ENCODE measurements around the gene TNIP3. TPM values are rescaled to one million over a fixed set of nuclear protein-coding genes. Genes with fewer than 3 reads are reported as not detected.

Gene TNIP3
- total and polyA plus RNA-seq, 4 donors: 0.19 to 0.88 (median 0.48) TPM; not detected in 1

DNA sequence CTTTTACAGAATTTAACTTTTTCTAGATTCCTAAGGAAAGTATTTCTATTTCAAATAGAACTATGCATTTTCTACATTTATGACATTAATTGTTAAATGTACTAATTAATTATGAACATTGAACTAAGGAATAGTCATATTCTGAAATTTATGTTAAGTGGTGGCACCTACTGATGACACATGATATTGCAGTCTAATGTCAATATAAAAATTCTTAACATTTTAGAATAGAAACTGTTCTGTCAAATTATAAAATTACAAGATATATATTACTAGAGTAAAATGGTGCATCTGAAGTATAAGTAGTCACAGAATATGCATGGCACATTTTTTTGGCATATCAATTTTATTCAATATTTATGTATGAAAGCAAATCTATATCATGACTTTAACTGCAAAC, 51.6 kb downstream of the TNIP3 start:
- DNase-seq (no peak), ATAC-seq (ENCODE audit: low FRiP score) (no peak)
- Histone ChIP-seq H3K27me3 (ENCODE audit: control insufficient read depth in 1 of 2, insufficient read depth in 2 of 2, low read length in 1 of 2) (no peaks in the 10 kb centered on the region), H3K9me3 (ENCODE audit: control insufficient read depth, low read length) (no peaks in the 10 kb centered on the region), H3K36me3 (ENCODE audit: control insufficient read depth in 1 of 2, insufficient read depth in 2 of 2, low read length in 1 of 2) (no peaks in the 10 kb centered on the region), H3K4me1 (ENCODE audit: control insufficient read depth in 1 of 2, insufficient read depth in 2 of 2, low read length in 2 of 2) (no peaks in the 10 kb centered on the region), H3K4me3 (ENCODE audit: low read length in 2 of 2) (no peak overlapping the region), H3K27ac (ENCODE audit: low read depth in 1 of 2, low read length in 2 of 2) (no peak overlapping the region)
- intact Hi-C loops (cut with DNase I): no loop called here

DNA sequence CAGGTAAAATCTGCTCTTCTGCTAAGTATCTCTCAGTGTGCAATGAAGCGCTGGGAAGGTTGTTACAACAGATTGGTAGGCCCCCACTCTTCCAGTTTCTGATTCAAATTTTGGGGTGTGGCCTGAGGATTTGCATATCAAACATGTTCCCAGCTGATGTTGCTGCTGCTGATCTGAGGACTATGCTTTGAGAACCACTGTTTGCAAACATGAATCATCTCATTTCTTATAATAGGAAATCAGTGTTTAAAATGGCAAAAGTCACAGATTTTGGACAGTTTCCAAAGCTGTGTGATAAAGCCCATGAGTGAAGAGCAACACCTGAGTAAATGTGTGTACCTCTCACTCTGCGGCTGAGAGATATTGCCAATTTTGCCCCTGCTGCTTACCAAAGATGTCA, 55.6 kb downstream of the TNIP3 start:
- intact Hi-C loops (cut with DNase I): no loop called here
- Histone ChIP-seq H3K4me3 (ENCODE audit: low read length in 2 of 2) (no peak overlapping the region), H3K4me1 (ENCODE audit: control insufficient read depth in 1 of 2, insufficient read depth in 2 of 2, low read length in 2 of 2) (no peaks in the 10 kb centered on the region), H3K9me3 (ENCODE audit: control insufficient read depth, low read length) (no peaks in the 10 kb centered on the region), H3K27me3 (ENCODE audit: control insufficient read depth in 1 of 2, insufficient read depth in 2 of 2, low read length in 1 of 2) (no peaks in the 10 kb centered on the region), H3K27ac (ENCODE audit: low read depth in 1 of 2, low read length in 2 of 2) (no peak overlapping the region), H3K36me3 (ENCODE audit: control insufficient read depth in 1 of 2, insufficient read depth in 2 of 2, low read length in 1 of 2) (no peaks in the 10 kb centered on the region)
- 92 to 94% methylated on average over 2 of the region's 2 CpGs for WGBS, 2 donors
- DNase-seq (no peak), ATAC-seq (ENCODE audit: low FRiP score) (no peak)

GRCh38 chr4:121107507-121107906, 56.6 kb downstream of the TNIP3 start:
- Histone ChIP-seq H3K4me3 (ENCODE audit: low read length in 2 of 2) (no peak overlapping the region), H3K4me1 (ENCODE audit: control insufficient read depth in 1 of 2, insufficient read depth in 2 of 2, low read length in 2 of 2) (no peaks in the 10 kb centered on the region), H3K27ac (ENCODE audit: low read depth in 1 of 2, low read length in 2 of 2) (no peak overlapping the region), H3K36me3 (ENCODE audit: control insufficient read depth in 1 of 2, insufficient read depth in 2 of 2, low read length in 1 of 2) (no peaks in the 10 kb centered on the region), H3K9me3 (ENCODE audit: control insufficient read depth, low read length) (no peaks in the 10 kb centered on the region), H3K27me3 (ENCODE audit: control insufficient read depth in 1 of 2, insufficient read depth in 2 of 2, low read length in 1 of 2) (no peaks in the 10 kb centered on the region)
- no peak for DNase-seq
- intact Hi-C loops (cut with DNase I): no loop called here
- WGBS, 2 donors: 94% methylated on average over 4 of the region's 4 CpGs
- ATAC-seq (ENCODE audit: low FRiP score): no peak

GRCh38 chr4:121100093-121100775, 63.9 kb downstream of the TNIP3 start:
- Histone ChIP-seq H3K4me1 (ENCODE audit: control insufficient read depth in 1 of 2, insufficient read depth in 2 of 2, low read length in 2 of 2) (no peaks in the 10 kb centered on the region), H3K9me3 (ENCODE audit: control insufficient read depth, low read length) (no peaks in the 10 kb centered on the region), H3K4me3 (ENCODE audit: low read length in 2 of 2) (no peak overlapping the region), H3K27ac (ENCODE audit: low read depth in 1 of 2, low read length in 2 of 2) (no peak overlapping the region), H3K36me3 (ENCODE audit: control insufficient read depth in 1 of 2, insufficient read depth in 2 of 2, low read length in 1 of 2) (no peaks in the 10 kb centered on the region), H3K27me3 (ENCODE audit: control insufficient read depth in 1 of 2, insufficient read depth in 2 of 2, low read length in 1 of 2) (no peaks in the 10 kb centered on the region)
- DNase-seq: no peak
- ATAC-seq (ENCODE audit: low FRiP score): no peak
- WGBS, 2 donors: 81 to 82% methylated on average over 2 of the region's 2 CpGs
- intact Hi-C loops (cut with DNase I): no loop called here

- intact Hi-C loops (cut with DNase I): loop anchor here (5.0 to 10.0 kb wide), 4 partner anchors 373 to 1023 kb away; no protein-coding TSS in a partner anchor
- Histone ChIP-seq H3K9me3 (ENCODE audit: control insufficient read depth, low read length) (no peaks in the 10 kb centered on the region), H3K27me3 (ENCODE audit: control insufficient read depth in 1 of 2, insufficient read depth in 2 of 2, low read length in 1 of 2) (no peaks in the 10 kb centered on the region), H3K36me3 (ENCODE audit: control insufficient read depth in 1 of 2, insufficient read depth in 2 of 2, low read length in 1 of 2) (no peaks in the 10 kb centered on the region), H3K4me1 (ENCODE audit: control insufficient read depth in 1 of 2, insufficient read depth in 2 of 2, low read length in 2 of 2) (no peaks in the 10 kb centered on the region), H3K27ac (ENCODE audit: low read depth in 1 of 2, low read length in 2 of 2) (no peak overlapping the region), H3K4me3 (ENCODE audit: low read length in 2 of 2) (no peak overlapping the region)
- ATAC-seq (ENCODE audit: low FRiP score) (no peak), DNase-seq (no peak)
- WGBS, 2 donors: 57 to 78% methylated on average over 2 of the region's 2 CpGs
Observed at GRCh38 chr4:121098266-121098665, 65.9 kb downstream of the TNIP3 start.

DNA sequence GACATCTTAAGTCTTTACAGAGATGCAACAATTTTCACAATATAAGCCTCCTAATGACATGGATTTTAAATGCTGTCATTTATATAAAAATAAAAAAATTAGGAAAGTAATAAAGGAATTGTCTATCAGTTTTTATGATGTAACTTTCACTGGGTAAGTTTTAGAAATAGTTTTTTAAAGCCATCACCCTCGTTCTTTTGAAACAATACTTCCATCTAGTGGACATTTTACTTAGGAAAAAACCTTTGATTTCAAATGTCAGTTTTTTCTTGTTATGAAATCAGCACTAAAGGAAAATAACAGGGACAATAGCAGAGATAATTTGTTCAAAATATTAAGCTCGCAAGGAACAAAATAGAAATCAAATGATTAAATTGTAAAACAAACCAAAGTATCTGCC, 67.5 kb downstream of the TNIP3 start:
- Histone ChIP-seq H3K27ac (ENCODE audit: low read depth in 1 of 2, low read length in 2 of 2) (no peak overlapping the region), H3K9me3 (ENCODE audit: control insufficient read depth, low read length) (no peaks in the 10 kb centered on the region), H3K4me1 (ENCODE audit: control insufficient read depth in 1 of 2, insufficient read depth in 2 of 2, low read length in 2 of 2) (no peaks in the 10 kb centered on the region), H3K27me3 (ENCODE audit: control insufficient read depth in 1 of 2, insufficient read depth in 2 of 2, low read length in 1 of 2) (no peaks in the 10 kb centered on the region), H3K4me3 (ENCODE audit: low read length in 2 of 2) (no peak overlapping the region), H3K36me3 (ENCODE audit: control insufficient read depth in 1 of 2, insufficient read depth in 2 of 2, low read length in 1 of 2) (no peaks in the 10 kb centered on the region)
- ATAC-seq (ENCODE audit: low FRiP score): no peak
- DNase-seq: no peak
- intact Hi-C loops (cut with DNase I): loop anchor here (5.0 to 10.0 kb wide), 4 partner anchors 372 to 1022 kb away; no protein-coding TSS in a partner anchor
- WGBS, 2 donors: 12% methylated on average over 2 of the region's 2 CpGs

- H3K27ac ChIP-seq (ENCODE audit: low read depth in 1 of 2, low read length in 2 of 2): no peak overlapping the region
- H3K36me3 ChIP-seq (ENCODE audit: control insufficient read depth in 1 of 2, insufficient read depth in 2 of 2, low read length in 1 of 2): no peaks in the 10 kb centered on the region
- H3K9me3 ChIP-seq (ENCODE audit: control insufficient read depth, low read length): no peaks in the 10 kb centered on the region
- ATAC-seq (ENCODE audit: low FRiP score) (no peak), DNase-seq (no peak)
- H3K27me3 ChIP-seq (ENCODE audit: control insufficient read depth in 1 of 2, insufficient read depth in 2 of 2, low read length in 1 of 2): no peaks in the 10 kb centered on the region
- H3K4me3 ChIP-seq (ENCODE audit: low read length in 2 of 2): no peak overlapping the region
- no peaks in the 10 kb centered on the region for H3K4me1 ChIP-seq (ENCODE audit: control insufficient read depth in 1 of 2, insufficient read depth in 2 of 2, low read length in 2 of 2)
- intact Hi-C loops (cut with DNase I): loop anchor here (5.0 to 10.0 kb wide), 4 partner anchors 371 to 1021 kb away; no protein-coding TSS in a partner anchor
Observed at GRCh38 chr4:121096191-121096590, 67.9 kb downstream of the TNIP3 start.

DNA sequence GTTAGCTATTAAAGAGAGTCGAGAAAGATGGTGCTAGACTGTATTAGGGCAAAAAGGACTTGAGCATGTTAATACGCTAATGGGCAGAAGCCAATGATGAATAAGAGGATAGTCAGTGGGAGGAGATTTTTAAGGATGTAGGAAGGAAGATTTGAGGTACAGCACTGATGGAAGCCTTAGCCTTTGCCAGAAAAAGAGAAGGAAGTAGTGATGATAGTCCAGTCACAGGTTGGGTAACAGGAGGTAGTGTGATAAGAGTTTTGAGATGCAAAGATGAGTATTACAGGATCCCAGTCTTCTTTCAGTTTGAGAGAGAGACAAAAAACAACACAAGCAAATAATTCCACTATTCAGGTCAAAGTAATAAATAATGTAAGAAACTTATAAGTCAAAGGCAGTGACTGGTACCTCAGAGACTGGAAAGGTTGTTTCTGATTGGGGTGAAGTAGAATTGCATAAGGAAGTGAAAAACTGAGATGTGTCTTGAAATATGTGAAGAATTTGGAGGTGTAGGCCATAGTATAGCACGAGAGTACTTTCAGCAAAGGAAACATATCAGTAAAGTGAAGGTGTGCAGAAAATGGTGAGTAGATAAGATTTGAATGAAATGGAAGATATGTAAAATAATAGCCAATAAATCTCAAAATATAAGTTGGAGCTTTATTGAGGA, 69.7 kb downstream of the TNIP3 start:
- H3K4me1 ChIP-seq (ENCODE audit: control insufficient read depth in 1 of 2, insufficient read depth in 2 of 2, low read length in 2 of 2): no peaks in the 10 kb centered on the region
- H3K27ac ChIP-seq (ENCODE audit: low read depth in 1 of 2, low read length in 2 of 2): no peak overlapping the region
- ATAC-seq (ENCODE audit: low FRiP score) (no peak), DNase-seq (no peak)
- H3K4me3 ChIP-seq (ENCODE audit: low read length in 2 of 2): no peak overlapping the region
- no peaks in the 10 kb centered on the region for H3K36me3 ChIP-seq (ENCODE audit: control insufficient read depth in 1 of 2, insufficient read depth in 2 of 2, low read length in 1 of 2)
- H3K9me3 ChIP-seq (ENCODE audit: control insufficient read depth, low read length): no peaks in the 10 kb centered on the region
- WGBS, 2 donors: 88 to 89% methylated on average over 3 of the region's 3 CpGs
- intact Hi-C loops (cut with DNase I): loop anchor here (10.0 kb wide), 3 partner anchors 370 to 1020 kb away; no protein-coding TSS in a partner anchor
- H3K27me3 ChIP-seq (ENCODE audit: control insufficient read depth in 1 of 2, insufficient read depth in 2 of 2, low read length in 1 of 2): peaks cover 0 to 1% of the 10 kb centered on the region in 2 donors

DNA sequence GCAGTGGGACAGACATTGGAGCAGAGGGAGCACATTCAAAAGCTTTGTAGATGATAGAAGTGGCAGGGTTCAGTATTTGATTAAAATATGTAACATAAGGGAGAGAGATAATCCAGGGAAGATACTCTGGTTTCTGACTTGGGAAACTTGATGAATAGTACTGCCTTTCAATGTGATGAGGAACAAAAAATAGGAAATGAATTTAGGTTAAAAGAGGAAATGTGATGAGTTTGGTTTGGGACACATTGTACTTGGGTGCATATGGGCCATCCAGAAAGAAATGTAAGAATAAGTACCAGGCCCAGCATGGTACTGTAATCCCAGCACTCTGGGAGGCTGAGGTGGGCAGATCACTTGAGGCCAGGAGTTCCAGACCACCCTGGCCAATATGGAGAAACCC, 70.9 kb downstream of the TNIP3 start:
- no peak for ATAC-seq (ENCODE audit: low FRiP score)
- no peaks in the 10 kb centered on the region for H3K36me3 ChIP-seq (ENCODE audit: control insufficient read depth in 1 of 2, insufficient read depth in 2 of 2, low read length in 1 of 2)
- intact Hi-C loops (cut with DNase I): loop anchor here (10.0 kb wide), 3 partner anchors 368 to 1018 kb away; no protein-coding TSS in a partner anchor
- no peaks in the 10 kb centered on the region for H3K9me3 ChIP-seq (ENCODE audit: control insufficient read depth, low read length)
- no peak for DNase-seq
- H3K4me3 ChIP-seq (ENCODE audit: low read length in 2 of 2): no peak overlapping the region
- peaks cover 0 to 1% of the 10 kb centered on the region in 2 donors for H3K27me3 ChIP-seq (ENCODE audit: control insufficient read depth in 1 of 2, insufficient read depth in 2 of 2, low read length in 1 of 2)
- H3K4me1 ChIP-seq (ENCODE audit: control insufficient read depth in 1 of 2, insufficient read depth in 2 of 2, low read length in 2 of 2): no peaks in the 10 kb centered on the region
- no peak overlapping the region for H3K27ac ChIP-seq (ENCODE audit: low read depth in 1 of 2, low read length in 2 of 2)
